HCT116 (cell line): ENCODE measurements around the gene UBAP2L. TPM values are rescaled to one million over a fixed set of nuclear protein-coding genes. Genes with fewer than 3 reads are reported as not detected.

Source experiments
- ATAC-seq: fragments of 200-7000 bp; cut with Tn5 transposase; 2 replicates; pipeline ENCODE4 v1.9.1; 2020; ENCODE audit warnings: mild to moderate bottlenecking, moderate library complexity
- BruUV-seq: library from RNA; stranded (reverse); fragments of 400-500 nt; replicated peaks from 2 replicates; lab custom pipeline; 2021; lab: Mats Ljungman, UMichigan
- CTCF ChIA-PET: fragments of 300-600 bp; sonication (Branson Sonifier 250); formaldehyde crosslinking; loops from one replicate; lab custom pipeline; 2021; ENCODE audit warnings: antibody characterized with exemption; lab: Charles Lee
- POLR2A ChIA-PET: fragments of 300-600, 350-600 bp; sonication (Branson Sonifier 250); formaldehyde crosslinking; loops from one replicate; lab custom pipeline; 2021; ENCODE audit warnings: antibody characterized with exemption; lab: Charles Lee
- RAD21 ChIA-PET, 2 experiments: fragments of 300-600 bp; sonication (Branson Sonifier 250); formaldehyde crosslinking; loops; one replicate each; lab custom pipeline; 2023; ENCODE audit warnings: low total read pairs in 2 of 2; ENCODE audit not compliant: uncharacterized antibody in 2 of 2, unreplicated experiment in 2 of 2, low non-redundant PET in 1 of 2; lab: Charles Lee
- DNase-seq: peaks from one replicate; pipeline ENCODE4 v3.0.0-alpha.2; 2010; ENCODE audit warnings: low read depth, low spot score
- H2AFZ ChIP-seq: fragments of 200-600 bp; shearing (Covaris generic), sonication (generic); 2 replicates; pipeline ENCODE4 v1.6.1; 2017; ENCODE audit warnings: low read depth, mixed run types, mixed read lengths, antibody characterized with exemption, low read length; ENCODE audit not compliant: poor library complexity, severe bottlenecking
- H3K27ac ChIP-seq: 2 replicates; pipeline ENCODE4 v1.5.1; 2012; ENCODE audit warnings: low read depth, low read length
- H3K27me3 ChIP-seq: fragments of 200-600 bp; sonication (generic); 2 replicates; pipeline ENCODE4 v1.6.1; 2016; ENCODE audit warnings: mixed run types, low read length, mixed read lengths; ENCODE audit not compliant: insufficient read depth
- H3K36me3 ChIP-seq, 2 experiments: fragments of 200-500 bp in 1 of 2; fragments of 200-600 bp in 1 of 2; sonication (Bioruptor generic) in 1 of 2; sonication (generic) in 1 of 2; 2 replicates each; pipeline versions ENCODE4 v1.5.1 to v1.6.1; 2014 to 2016; ENCODE audit warnings: low read length in 2 of 2, inconsistent platforms in 1 of 2, mixed read lengths in 1 of 2, mixed run types in 1 of 2; ENCODE audit not compliant: insufficient read depth in 2 of 2, control insufficient read depth in 1 of 2
- H3K4me1 ChIP-seq, 2 experiments: fragments of 200-600 bp in 1 of 2; sonication (generic) in 1 of 2; 2 replicates each; pipeline versions ENCODE4 v1.5.1 to v1.6.1; 2012 to 2017; ENCODE audit warnings: low read length in 2 of 2, inconsistent platforms in 1 of 2, mild to moderate bottlenecking in 1 of 2, mixed read lengths in 1 of 2, mixed run types in 1 of 2, moderate library complexity in 1 of 2; ENCODE audit not compliant: insufficient read depth in 2 of 2, control insufficient read depth in 1 of 2
- H3K4me2 ChIP-seq: fragments of 200-600 bp; sonication (generic); 2 replicates; pipeline ENCODE4 v1.6.1; 2017; ENCODE audit warnings: mixed run types, low read length, mixed read lengths
- H3K4me3 ChIP-seq, 2 experiments: fragments of 200-600 bp in 1 of 2; sonication (generic) in 1 of 2; replicated peaks in 1 of 2; 2 replicates each; pipeline ENCODE4 v1.5.1; 2011 to 2016; ENCODE audit warnings: low read length in 2 of 2, control low read depth in 1 of 2, low read depth in 1 of 2, mild to moderate bottlenecking in 1 of 2, mixed read lengths in 1 of 2, mixed run types in 1 of 2
- H3K79me2 ChIP-seq: fragments of 200-600 bp; sonication (generic); 2 replicates; pipeline ENCODE4 v1.6.1; 2017; ENCODE audit warnings: mild to moderate bottlenecking, mixed run types, low read length, moderate library complexity, mixed read lengths; ENCODE audit not compliant: insufficient read depth
- H3K9ac ChIP-seq: fragments of 200-600 bp; sonication (generic); 2 replicates; pipeline ENCODE4 v1.6.1; 2016; ENCODE audit warnings: low read length, mixed read lengths
- H3K9me2 ChIP-seq: fragments of 200-600 bp; sonication (generic), shearing (Covaris generic); 2 replicates; pipeline ENCODE4 v1.6.1; 2017; ENCODE audit warnings: mixed run types, mild to moderate bottlenecking, moderate library complexity; ENCODE audit not compliant: insufficient read depth
- H3K9me3 ChIP-seq, 2 experiments: fragments of 200-500 bp in 1 of 2; fragments of 200-600 bp in 1 of 2; sonication (Bioruptor generic) in 1 of 2; sonication (generic) in 1 of 2; 2 replicates each; pipeline ENCODE4 v1.6.1; 2014 to 2017; ENCODE audit warnings: low read length in 2 of 2, mixed read lengths in 2 of 2, inconsistent platforms in 1 of 2, low read depth in 1 of 2, mild to moderate bottlenecking in 1 of 2, mixed run types in 1 of 2, moderate library complexity in 1 of 2; ENCODE audit not compliant: control insufficient read depth in 1 of 2, insufficient read depth in 1 of 2
- H4K20me1 ChIP-seq: fragments of 200-600 bp; sonication (generic), shearing (Covaris generic); 2 replicates; pipeline ENCODE4 v1.6.1; 2017; ENCODE audit warnings: mixed run types, mild to moderate bottlenecking, moderate library complexity; ENCODE audit not compliant: insufficient read depth
- CBX3 ChIP-seq: IDR thresholded peaks from 2 replicates; pipeline ENCODE4 v1.6.1; 2012; ENCODE audit warnings: low read depth
- EGR1 ChIP-seq: IDR thresholded peaks from 2 replicates; pipeline ENCODE4 v1.6.1; 2012; ENCODE audit warnings: low read depth
- ELF1 ChIP-seq: IDR thresholded peaks from 2 replicates; pipeline ENCODE4 v1.6.1; 2012; ENCODE audit warnings: low read depth, borderline replicate concordance
- EZH2 ChIP-seq: fragments of 200-600 bp; sonication (generic); IDR thresholded peaks from 2 replicates; pipeline ENCODE4 v1.6.1; 2017; ENCODE audit warnings: antibody characterized with exemption, mixed run types
- FOSL1 ChIP-seq: IDR thresholded peaks from 2 replicates; pipeline ENCODE4 v1.6.1; 2012; ENCODE audit warnings: low read depth
- JUND ChIP-seq: IDR thresholded peaks from 2 replicates; pipeline ENCODE4 v1.6.1; 2012
- POLR2A ChIP-seq: IDR thresholded peaks from 2 replicates; pipeline ENCODE4 v1.7.0; 2011; ENCODE audit warnings: borderline replicate concordance; ENCODE audit not compliant: insufficient read depth, insufficient read length; ENCODE audit errors: extremely low read depth
- POLR2AphosphoS5 ChIP-seq: IDR thresholded peaks from 2 replicates; pipeline ENCODE4 v1.6.1; 2011; ENCODE audit warnings: mild to moderate bottlenecking, low read depth, low read length, moderate library complexity
- SIN3A ChIP-seq: IDR thresholded peaks from 2 replicates; pipeline ENCODE4 v1.6.1; 2012; ENCODE audit warnings: low read depth
- SP1 ChIP-seq: IDR thresholded peaks from 2 replicates; pipeline ENCODE4 v1.6.1; 2012; ENCODE audit warnings: low read depth
- SRF ChIP-seq: IDR thresholded peaks from 2 replicates; pipeline ENCODE4 v1.6.1; 2012; ENCODE audit warnings: low read depth
- TCF7L2 ChIP-seq: IDR thresholded peaks from 2 replicates; pipeline ENCODE4 v1.7.0; 2011; ENCODE audit warnings: borderline replicate concordance, inconsistent platforms; ENCODE audit not compliant: insufficient read depth, insufficient read length; ENCODE audit errors: extremely low read depth
- YY1 ChIP-seq: IDR thresholded peaks from 2 replicates; pipeline ENCODE4 v1.6.1; 2011; ENCODE audit warnings: low read length, low read depth, moderate library complexity, mild to moderate bottlenecking; ENCODE audit not compliant: insufficient replicate concordance; ENCODE audit errors: extremely low read depth
- ZBTB33 ChIP-seq: IDR thresholded peaks from 2 replicates; pipeline ENCODE4 v1.6.1; 2011; ENCODE audit warnings: mild to moderate bottlenecking, low read length, moderate library complexity; ENCODE audit not compliant: insufficient replicate concordance; ENCODE audit errors: extremely low read depth
- ZNF274 ChIP-seq: fragments of 200-500 bp; sonication (Bioruptor generic); IDR thresholded peaks from 2 replicates; pipeline ENCODE4 v1.6.1; 2014; ENCODE audit warnings: mild to moderate bottlenecking, low read depth, low read length, inconsistent platforms
- intact Hi-C: fragments of 100-400 bp; cut with micrococcal nuclease; formaldehyde crosslinking; loops from 2 replicates; pipeline ENCODE4 v1.10.0; 2022
- total RNA-seq: library from RNA; stranded (reverse); gene quantifications from one replicate; pipeline ENCODE4 v1.2.1, GENCODE V29; 2021; ENCODE audit not compliant: unreplicated experiment
- TF ChIP-seq, protein P1 (sequence below): IDR thresholded peaks from 2 replicates; pipeline ENCODE4 v1.6.1; 2012
- TF ChIP-seq, protein P2 (sequence below): IDR thresholded peaks from 2 replicates; pipeline ENCODE4 v1.6.1; 2012; ENCODE audit warnings: low read depth

Gene UBAP2L
- total RNA-seq, 1 experiment from 2014 or later = 189 TPM

DNA sequence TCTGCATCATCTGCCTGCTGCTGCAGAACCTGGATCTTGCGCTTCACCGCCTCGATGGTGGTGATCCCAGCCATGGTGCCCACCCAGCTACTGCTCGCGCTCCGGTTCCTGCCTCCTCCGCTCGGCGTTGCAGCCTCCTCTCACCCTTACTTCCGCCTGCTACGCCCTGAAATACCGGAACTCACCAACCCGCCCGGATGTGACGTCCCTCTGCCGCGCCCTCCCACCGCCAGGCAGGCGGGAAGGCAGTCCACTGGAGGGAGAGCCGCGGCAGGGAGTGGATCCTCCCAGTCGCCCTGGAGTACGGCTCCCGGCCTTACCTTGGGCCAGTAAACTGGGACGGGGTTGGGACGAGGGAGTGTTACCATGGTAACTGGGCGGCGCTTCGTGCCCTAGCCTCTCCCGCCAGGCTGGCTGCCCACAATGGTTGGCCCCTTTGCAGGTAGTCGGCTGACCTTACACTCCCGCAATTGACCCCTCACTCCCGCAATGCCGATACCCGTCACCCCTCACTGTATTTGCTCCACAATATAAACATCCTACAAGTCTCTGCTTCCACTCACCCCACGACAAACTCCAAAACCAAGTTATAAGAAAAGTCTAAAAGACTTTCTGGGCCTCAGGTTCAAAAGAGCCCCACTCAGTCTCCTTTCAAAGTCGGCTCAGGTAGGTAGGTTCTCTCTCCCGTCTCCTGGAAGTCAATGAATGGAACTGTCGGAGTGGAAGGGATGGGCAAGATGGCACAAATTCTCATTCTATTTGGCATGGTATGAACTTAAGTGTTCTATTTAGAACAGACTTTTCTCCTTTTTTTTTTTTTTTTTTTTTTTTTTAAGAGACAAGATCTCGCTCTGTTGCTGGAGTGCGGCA lies 37.5 kb upstream of the UBAP2L start:
- Histone ChIP-seq H3K9ac (peak overlapping the region; percentile 85), H4K20me1 (peaks cover 30% of the 10 kb centered on the region; the same call in 1 of the 2 replicates), H2AFZ (no peak overlapping the region), H3K4me1 (peaks cover 19 to 38% of the 10 kb centered on the region in 2 experiments), H3K9me2 (no peaks in the 10 kb centered on the region), H3K4me3 (peak overlapping the region; percentile 90 to 98), H3K36me3 (peaks cover 11 to 17% of the 10 kb centered on the region in 2 experiments), H3K4me2 (peak overlapping the region; percentile 96), H3K27ac (peak overlapping the region; percentile 78), H3K27me3 (no peaks in the 10 kb centered on the region), H3K9me3 (no peaks in the 10 kb centered on the region), H3K79me2 (peaks cover 47% of the 10 kb centered on the region)
- peak; percentile 97 for DNase-seq
- intact Hi-C loops = loop anchor here (1.0 to 10.0 kb wide), 3 partner anchors 37 to 362 kb away; partner anchors contain the start of gene UBAP2L
- BruUV-seq = TSS peak; percentile 98
- ChIA-PET CTCF (no interaction called here), RAD21 (no interaction called here), POLR2A (interaction anchor here (0.7 to 1.6 kb wide), 2 partner anchors 16 to 37 kb away, joined by 3 to 9 read pairs; partner anchors contain the start of gene UBAP2L)
- ATAC-seq = peak; percentile 96
- peak; percentile 94 for TF ChIP-seq SP1
- TF ChIP-seq, protein P1, sequence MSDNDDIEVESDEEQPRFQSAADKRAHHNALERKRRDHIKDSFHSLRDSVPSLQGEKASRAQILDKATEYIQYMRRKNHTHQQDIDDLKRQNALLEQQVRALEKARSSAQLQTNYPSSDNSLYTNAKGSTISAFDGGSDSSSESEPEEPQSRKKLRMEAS = peak; percentile 97
- TF ChIP-seq ZNF274 = no peak
- TF ChIP-seq JUND = no peak
- peak; percentile 75 for TF ChIP-seq POLR2AphosphoS5
- TF ChIP-seq YY1 = peak; percentile 60
- TF ChIP-seq TCF7L2 = no peak
- no peak; the same call in 1 of the 2 replicates for TF ChIP-seq SRF
- TF ChIP-seq POLR2A = peak; percentile 90
- peak; percentile 83 for TF ChIP-seq CBX3
- peak; percentile 86 for TF ChIP-seq SIN3A
- no peak for TF ChIP-seq FOSL1
- no peak for TF ChIP-seq ZBTB33
- peak; percentile 79; the same call in 1 of the 2 replicates for TF ChIP-seq ELF1
- peak; percentile 45; the same call in 1 of the 2 replicates for TF ChIP-seq EGR1
- TF ChIP-seq EZH2 = no peak
- TF ChIP-seq, protein P2, sequence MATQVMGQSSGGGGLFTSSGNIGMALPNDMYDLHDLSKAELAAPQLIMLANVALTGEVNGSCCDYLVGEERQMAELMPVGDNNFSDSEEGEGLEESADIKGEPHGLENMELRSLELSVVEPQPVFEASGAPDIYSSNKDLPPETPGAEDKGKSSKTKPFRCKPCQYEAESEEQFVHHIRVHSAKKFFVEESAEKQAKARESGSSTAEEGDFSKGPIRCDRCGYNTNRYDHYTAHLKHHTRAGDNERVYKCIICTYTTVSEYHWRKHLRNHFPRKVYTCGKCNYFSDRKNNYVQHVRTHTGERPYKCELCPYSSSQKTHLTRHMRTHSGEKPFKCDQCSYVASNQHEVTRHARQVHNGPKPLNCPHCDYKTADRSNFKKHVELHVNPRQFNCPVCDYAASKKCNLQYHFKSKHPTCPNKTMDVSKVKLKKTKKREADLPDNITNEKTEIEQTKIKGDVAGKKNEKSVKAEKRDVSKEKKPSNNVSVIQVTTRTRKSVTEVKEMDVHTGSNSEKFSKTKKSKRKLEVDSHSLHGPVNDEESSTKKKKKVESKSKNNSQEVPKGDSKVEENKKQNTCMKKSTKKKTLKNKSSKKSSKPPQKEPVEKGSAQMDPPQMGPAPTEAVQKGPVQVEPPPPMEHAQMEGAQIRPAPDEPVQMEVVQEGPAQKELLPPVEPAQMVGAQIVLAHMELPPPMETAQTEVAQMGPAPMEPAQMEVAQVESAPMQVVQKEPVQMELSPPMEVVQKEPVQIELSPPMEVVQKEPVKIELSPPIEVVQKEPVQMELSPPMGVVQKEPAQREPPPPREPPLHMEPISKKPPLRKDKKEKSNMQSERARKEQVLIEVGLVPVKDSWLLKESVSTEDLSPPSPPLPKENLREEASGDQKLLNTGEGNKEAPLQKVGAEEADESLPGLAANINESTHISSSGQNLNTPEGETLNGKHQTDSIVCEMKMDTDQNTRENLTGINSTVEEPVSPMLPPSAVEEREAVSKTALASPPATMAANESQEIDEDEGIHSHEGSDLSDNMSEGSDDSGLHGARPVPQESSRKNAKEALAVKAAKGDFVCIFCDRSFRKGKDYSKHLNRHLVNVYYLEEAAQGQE = no peak
- TF ChIP-seq, all 23 proteins: peak for 9
